DND-41 (cell line): Measurements from ENCODE around the gene PCBP1.
A peak's percentile ranks its signal among the peaks of the same experiment; 100 is the strongest.

ENCODE experiments used
- ATAC-seq: fragments of 200-7000 bp; cut with Tn5 transposase; 3 replicates; pipeline ENCODE4 v1.9.1; 2021; ENCODE audit warnings: low read depth; ENCODE audit not compliant: insufficient read depth
- DNase-seq: peaks from one replicate; pipeline ENCODE4 v3.0.0-alpha.2; 2020
- H2AFZ ChIP-seq: 2 replicates; pipeline ENCODE4 v1.6.0; 2012; ENCODE audit warnings: low read depth, low read length
- H3K27ac ChIP-seq: 2 replicates; pipeline ENCODE4 v1.5.1; 2012; ENCODE audit warnings: low read length, inconsistent platforms
- H3K27me3 ChIP-seq: fragments of 200-600 bp; sonication (generic); 2 replicates; pipeline ENCODE4 v1.6.0; 2012; ENCODE audit warnings: low read length, mild to moderate bottlenecking, inconsistent platforms; ENCODE audit not compliant: insufficient read depth, poor library complexity
- H3K36me3 ChIP-seq: 2 replicates; pipeline ENCODE4 v1.5.1; 2012; ENCODE audit warnings: low read length, inconsistent platforms; ENCODE audit not compliant: insufficient read depth
- H3K4me1 ChIP-seq: 2 replicates; pipeline ENCODE4 v1.5.1; 2012; ENCODE audit warnings: mild to moderate bottlenecking, low read length; ENCODE audit not compliant: insufficient read depth
- H3K4me2 ChIP-seq: 2 replicates; pipeline ENCODE4 v1.6.0; 2012; ENCODE audit warnings: mild to moderate bottlenecking, moderate library complexity, low read length, inconsistent platforms; ENCODE audit not compliant: insufficient read depth
- H3K4me3 ChIP-seq, 2 experiments: fragments of 200-600 bp in 1 of 2; shearing (Covaris generic) in 1 of 2; 2 replicates each; pipeline ENCODE4 v1.5.1; 2012 to 2016; ENCODE audit warnings: inconsistent platforms in 2 of 2, low read length in 2 of 2, mild to moderate bottlenecking in 2 of 2, low read depth in 1 of 2, moderate library complexity in 1 of 2
- H3K79me2 ChIP-seq: 2 replicates; pipeline ENCODE4 v1.6.0; 2012; ENCODE audit warnings: low read length, inconsistent platforms; ENCODE audit not compliant: insufficient read depth
- H3K9ac ChIP-seq: 2 replicates; pipeline ENCODE4 v1.6.0; 2012; ENCODE audit warnings: low read depth, mild to moderate bottlenecking, inconsistent platforms, low read length, moderate library complexity
- H3K9me3 ChIP-seq: 2 replicates; pipeline ENCODE4 v1.5.1; 2012; ENCODE audit warnings: low read length, moderate library complexity, mild to moderate bottlenecking, inconsistent platforms; ENCODE audit not compliant: insufficient read depth, severe bottlenecking
- H4K20me1 ChIP-seq: 2 replicates; pipeline ENCODE4 v1.6.0; 2012; ENCODE audit warnings: low read length; ENCODE audit not compliant: insufficient read depth
- EZH2 ChIP-seq: IDR thresholded peaks from 3 replicates; pipeline ENCODE4 v1.6.1; 2012; ENCODE audit warnings: borderline replicate concordance, low read depth, mild to moderate bottlenecking, moderate library complexity, low read length, inconsistent platforms; ENCODE audit not compliant: severe bottlenecking
- TF ChIP-seq, protein P1 (sequence below): IDR thresholded peaks from 2 replicates; pipeline ENCODE4 v1.5.1; 2012; ENCODE audit warnings: borderline replicate concordance, low read length, moderate library complexity, mild to moderate bottlenecking; ENCODE audit not compliant: poor library complexity, severe bottlenecking; ENCODE audit errors: extremely low read depth

The PCBP1 gene

DNA sequence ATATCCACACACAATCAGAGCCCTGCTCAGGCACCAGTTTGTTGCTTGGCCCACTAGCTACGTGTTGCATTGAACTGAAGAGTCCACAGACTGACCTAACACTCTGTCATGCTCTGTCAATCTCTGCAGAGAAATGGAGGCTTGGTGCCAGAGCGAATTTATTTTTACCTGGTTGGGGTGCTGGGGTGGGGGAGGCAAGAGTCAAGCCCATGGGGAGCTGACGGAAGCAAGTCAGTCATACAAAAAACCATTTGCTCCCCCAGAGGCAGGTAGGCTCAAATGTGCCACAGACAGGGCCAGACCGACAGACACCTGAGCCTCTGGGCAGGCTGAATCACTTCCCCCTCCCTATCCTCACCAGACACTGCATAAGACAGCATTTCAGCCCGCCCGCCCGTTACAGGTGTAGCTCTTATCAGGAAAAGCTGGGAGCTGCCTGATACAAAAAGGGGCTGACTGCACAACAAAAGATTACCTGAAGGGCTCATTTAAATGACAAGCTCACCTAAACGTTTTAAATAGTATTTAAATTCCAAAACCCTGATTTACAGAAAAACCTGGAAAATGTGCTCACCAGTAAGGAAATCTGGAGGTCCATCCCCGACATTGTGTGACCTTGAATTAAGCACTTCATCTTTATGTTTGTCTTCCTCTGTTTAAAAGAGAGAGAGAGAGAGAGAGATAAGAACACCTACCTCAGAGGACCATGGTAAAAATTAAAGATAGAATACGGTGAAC, 2.1 kb upstream of the PCBP1 start:
- Histone ChIP-seq H3K79me2 (peaks cover 68% of the 10 kb centered on the region), H4K20me1 (peaks cover 13% of the 10 kb centered on the region), H2AFZ (peak overlapping the region; percentile 86), H3K27me3 (no peaks in the 10 kb centered on the region), H3K9me3 (no peaks in the 10 kb centered on the region), H3K9ac (peak overlapping the region; percentile 95), H3K4me3 (peak overlapping the region in 1 of 2 experiments; percentile 64; a peak in 2 of 4 replicates), H3K4me2 (peak overlapping the region; percentile 74), H3K4me1 (peaks cover 52% of the 10 kb centered on the region), H3K36me3 (peaks cover 61% of the 10 kb centered on the region), H3K27ac (peak overlapping the region; percentile 99)
- ATAC-seq (no peak), DNase-seq (peak; percentile 38)
- TF ChIP-seq, protein P1, sequence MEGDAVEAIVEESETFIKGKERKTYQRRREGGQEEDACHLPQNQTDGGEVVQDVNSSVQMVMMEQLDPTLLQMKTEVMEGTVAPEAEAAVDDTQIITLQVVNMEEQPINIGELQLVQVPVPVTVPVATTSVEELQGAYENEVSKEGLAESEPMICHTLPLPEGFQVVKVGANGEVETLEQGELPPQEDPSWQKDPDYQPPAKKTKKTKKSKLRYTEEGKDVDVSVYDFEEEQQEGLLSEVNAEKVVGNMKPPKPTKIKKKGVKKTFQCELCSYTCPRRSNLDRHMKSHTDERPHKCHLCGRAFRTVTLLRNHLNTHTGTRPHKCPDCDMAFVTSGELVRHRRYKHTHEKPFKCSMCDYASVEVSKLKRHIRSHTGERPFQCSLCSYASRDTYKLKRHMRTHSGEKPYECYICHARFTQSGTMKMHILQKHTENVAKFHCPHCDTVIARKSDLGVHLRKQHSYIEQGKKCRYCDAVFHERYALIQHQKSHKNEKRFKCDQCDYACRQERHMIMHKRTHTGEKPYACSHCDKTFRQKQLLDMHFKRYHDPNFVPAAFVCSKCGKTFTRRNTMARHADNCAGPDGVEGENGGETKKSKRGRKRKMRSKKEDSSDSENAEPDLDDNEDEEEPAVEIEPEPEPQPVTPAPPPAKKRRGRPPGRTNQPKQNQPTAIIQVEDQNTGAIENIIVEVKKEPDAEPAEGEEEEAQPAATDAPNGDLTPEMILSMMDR, result no peak
- no peak for TF ChIP-seq EZH2

DNA sequence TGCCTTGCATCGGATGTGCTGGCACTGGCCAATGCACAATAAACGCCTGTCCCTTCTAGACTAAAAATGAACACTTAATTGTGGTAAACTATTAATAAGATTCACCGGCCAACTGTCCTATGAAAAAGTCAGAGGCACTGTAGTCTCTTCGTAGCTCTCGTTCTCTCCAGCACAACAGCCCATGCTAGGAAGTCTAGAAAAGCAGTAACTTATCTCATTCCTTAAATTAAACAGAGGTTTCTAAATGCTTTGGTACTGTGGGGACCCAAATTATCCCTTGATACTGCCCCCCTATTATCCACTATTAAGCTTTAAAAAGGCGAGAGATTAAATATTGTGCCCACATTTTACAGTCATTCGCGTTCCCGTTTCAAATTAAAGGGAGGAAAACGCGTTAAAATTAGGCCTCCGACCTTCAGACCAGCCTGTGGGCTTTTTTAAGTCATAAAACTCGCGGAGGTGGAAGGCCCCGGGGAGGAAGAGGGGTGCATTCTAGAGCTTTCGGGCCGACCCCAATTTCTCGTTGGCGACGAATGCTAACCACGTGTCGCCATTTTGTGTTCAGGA, 1.5 kb upstream of the PCBP1 start:
- H3K36me3 ChIP-seq, result peaks cover 55% of the 10 kb centered on the region
- peak overlapping the region; percentile 74 for H3K4me2 ChIP-seq
- peak overlapping the region; percentile 99 for H3K27ac ChIP-seq
- H3K27me3 ChIP-seq, result no peaks in the 10 kb centered on the region
- H2AFZ ChIP-seq, result peak overlapping the region; percentile 86
- H3K79me2 ChIP-seq, result peaks cover 71% of the 10 kb centered on the region
- peaks cover 57% of the 10 kb centered on the region for H3K4me1 ChIP-seq
- H4K20me1 ChIP-seq, result peaks cover 13% of the 10 kb centered on the region
- peak overlapping the region; percentile 45 to 64; a peak in 3 of 4 replicates for H3K4me3 ChIP-seq
- no peaks in the 10 kb centered on the region for H3K9me3 ChIP-seq
- TF ChIP-seq, protein P1, result no peak
- TF ChIP-seq EZH2, result no peak
- no peak for DNase-seq
- no peak for ATAC-seq
- peak overlapping the region; percentile 95 for H3K9ac ChIP-seq

DNA sequence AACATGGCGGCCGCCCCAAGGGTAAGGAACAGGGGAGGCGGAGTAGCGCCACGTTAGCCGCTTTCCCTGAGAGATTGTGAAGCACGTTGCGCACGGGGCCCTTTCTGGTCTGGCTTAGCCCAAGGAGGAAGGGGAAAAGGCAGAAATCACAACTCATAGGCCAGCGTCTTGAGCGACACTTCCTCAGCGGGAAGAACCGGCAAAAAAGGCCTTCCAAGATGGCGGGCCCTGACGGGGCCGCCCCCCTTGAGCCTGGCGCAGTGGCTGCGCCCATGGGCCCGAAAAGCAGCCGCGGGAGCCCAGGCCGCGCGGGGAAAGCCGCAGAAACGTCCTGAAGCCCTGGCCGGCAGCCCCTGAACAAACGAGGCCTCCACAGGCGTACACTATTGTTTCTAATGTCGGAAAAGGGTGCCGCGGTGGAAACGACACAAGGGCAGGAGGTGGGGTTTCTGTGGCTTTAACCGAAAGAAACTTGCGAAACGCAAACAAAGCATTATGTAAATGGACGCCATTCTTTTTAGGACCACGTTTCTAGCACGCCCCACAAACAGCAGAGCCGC, 919 bp upstream of the PCBP1 start:
- Histone ChIP-seq H3K27me3 (no peaks in the 10 kb centered on the region), H3K79me2 (peaks cover 69% of the 10 kb centered on the region), H3K9me3 (no peaks in the 10 kb centered on the region), H3K27ac (peak overlapping the region; percentile 99), H3K4me3 (peak overlapping the region; percentile 45 to 64; a peak in 3 of 4 replicates), H4K20me1 (peaks cover 13% of the 10 kb centered on the region), H3K36me3 (peaks cover 50% of the 10 kb centered on the region), H3K4me1 (peaks cover 57% of the 10 kb centered on the region), H3K4me2 (peak overlapping the region; percentile 74), H3K9ac (peak overlapping the region; percentile 95), H2AFZ (peak overlapping the region; percentile 86)
- ATAC-seq (peak; percentile 60), DNase-seq (peak; percentile 76)
- TF ChIP-seq EZH2, result no peak
- TF ChIP-seq, protein P1, result peak; percentile 12
